GM19467 (cell line): ENCODE data around the gene LPCAT3.
A peak's percentile ranks its signal among the peaks of the same experiment; 100 is the strongest.
"Not testable (repeated sequence)": the region's sequence is repeated elsewhere in the genome, so short reads cannot be mapped to it uniquely, and the experiment has no call there.

Experiments used
- ATAC-seq: cut with Tn5 transposase; IDR thresholded peaks from one replicate; pipeline ENCODE4 v1.9.1; 2021; ENCODE audit warnings: mild to moderate bottlenecking, moderate library complexity; ENCODE audit not compliant: unreplicated experiment

Gene LPCAT3

GRCh38 chr12:7018350-7019042 lies at the start of gene LPCAT3:
LPCAT3 (minus strand) TSS chr12:7018476; CDS start chr12:7018424, 52 bp downstream.
- ATAC-seq: peak; percentile 88

GRCh38 chr12:7067096-7067495 lies 48.8 kb upstream of the LPCAT3 start:
- ATAC-seq: no peak

DNA sequence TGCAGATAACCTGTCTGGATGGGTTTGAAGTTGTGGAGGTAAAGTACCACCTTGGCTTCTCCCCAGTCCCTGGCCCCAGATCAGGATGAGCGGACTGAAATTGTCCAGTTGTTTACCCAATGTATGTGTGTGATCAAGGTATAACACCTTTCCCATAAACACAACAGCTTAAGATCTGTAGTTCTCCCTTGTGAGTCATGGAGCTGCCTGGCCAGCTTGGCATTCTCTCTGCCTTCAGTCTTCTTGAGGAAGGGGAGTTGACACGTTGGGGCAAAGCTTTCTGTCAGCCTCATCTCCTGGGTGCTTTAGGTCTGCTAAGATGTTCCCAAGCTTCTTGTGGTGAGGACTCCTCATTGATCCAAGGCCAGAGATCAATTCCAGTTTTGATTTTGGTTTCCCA lies 48.3 kb upstream of the LPCAT3 start:
- ATAC-seq: no peak

DNA sequence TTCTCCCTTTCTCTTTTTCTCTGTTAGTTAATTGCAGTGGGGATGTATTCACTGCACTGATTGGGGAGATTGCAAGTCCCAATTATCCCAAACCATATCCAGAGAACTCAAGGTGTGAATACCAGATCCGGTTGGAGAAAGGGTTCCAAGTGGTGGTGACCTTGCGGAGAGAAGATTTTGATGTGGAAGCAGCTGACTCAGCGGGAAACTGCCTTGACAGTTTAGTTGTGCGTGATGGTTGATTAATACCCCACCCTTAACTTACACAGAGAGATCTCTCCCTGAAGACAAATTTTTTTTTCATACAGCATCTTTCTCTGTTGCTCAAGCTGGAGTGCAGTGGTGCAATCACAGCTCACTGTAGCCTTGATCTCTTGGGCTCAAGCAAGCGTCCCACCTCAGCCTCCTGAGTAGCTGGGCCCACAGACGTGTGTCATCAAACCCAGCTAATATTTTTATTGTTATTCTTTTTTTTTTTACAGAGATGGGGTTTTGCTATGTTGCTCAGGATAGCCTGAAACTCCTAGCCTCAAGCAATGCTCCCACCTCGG lies 46.9 kb upstream of the LPCAT3 start:
- no peak for ATAC-seq

DNA sequence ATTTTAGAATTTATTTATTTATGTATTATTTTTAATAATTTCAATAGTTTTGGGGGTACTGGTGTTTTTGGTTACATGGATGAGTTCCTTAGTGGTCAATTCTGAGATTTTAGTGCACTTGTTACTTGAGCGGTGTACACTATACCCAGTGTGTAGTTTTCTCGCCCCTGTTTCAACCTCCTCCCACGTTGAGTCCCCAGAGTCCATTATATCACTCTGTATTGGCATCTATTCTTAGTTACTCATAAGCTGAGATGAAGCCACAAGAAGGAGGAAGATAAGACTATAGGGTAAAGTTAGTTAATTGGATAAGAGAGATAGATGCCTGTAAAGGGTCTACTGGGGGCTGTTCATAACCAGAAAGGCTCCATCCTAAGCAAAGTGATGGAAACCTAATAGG lies 46.2 kb upstream of the LPCAT3 start:
- ATAC-seq: no peak

- ATAC-seq: no peak
Measured at GRCh38 chr12:7061596-7061995, 43.3 kb upstream of the LPCAT3 start.

DNA sequence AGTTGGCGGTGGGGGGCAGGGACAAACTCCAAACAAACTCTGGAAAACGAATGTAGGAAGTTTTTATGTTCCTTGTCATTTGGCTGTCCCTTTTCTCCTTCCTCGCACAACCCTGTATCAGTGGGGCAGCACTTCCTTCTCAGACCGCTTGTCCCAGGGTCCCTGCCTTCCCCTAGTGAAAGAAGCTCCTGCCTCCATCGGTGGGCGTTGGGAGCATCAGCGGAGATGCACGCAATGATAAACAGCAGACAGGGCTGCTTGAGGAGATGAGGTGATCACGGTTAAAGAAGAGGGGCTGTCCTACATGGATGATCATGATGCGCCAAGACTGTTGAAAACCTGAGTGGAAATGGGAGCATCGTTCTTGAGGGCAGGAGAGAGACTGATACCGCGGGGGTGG lies 42.9 kb upstream of the LPCAT3 start:
- ATAC-seq: no peak

GRCh38 chr12:7060353-7060954 lies 42.2 kb upstream of the LPCAT3 start, which contains the start of gene C1S:
C1S (plus strand) TSS chr12:7060718; CDS start chr12:7061913, 1,195 bp downstream.
- ATAC-seq: no peak

DNA sequence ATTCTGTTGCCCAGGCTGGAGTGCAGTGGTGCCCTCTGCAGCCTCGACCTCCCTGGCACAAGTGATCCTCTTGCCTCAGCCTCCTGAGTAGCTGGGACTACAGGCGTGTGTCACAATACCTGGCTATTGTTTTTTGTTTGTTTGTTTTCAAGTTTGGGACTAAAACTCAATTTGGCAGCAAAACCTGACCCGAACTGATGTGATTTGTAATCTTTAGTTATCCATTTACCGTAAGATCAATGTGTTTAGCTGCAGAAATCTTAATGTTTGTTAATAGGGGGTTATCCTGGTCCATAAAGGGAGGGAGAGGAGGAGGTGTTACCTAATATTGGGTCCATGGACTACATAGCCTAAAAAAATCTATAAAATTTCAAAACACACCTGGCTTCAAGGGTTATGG lies 41.5 kb upstream of the LPCAT3 start:
- no peak for ATAC-seq

GRCh38 chr12:7058850-7059395 lies 40.6 kb upstream of the LPCAT3 start:
- no peak for ATAC-seq

DNA sequence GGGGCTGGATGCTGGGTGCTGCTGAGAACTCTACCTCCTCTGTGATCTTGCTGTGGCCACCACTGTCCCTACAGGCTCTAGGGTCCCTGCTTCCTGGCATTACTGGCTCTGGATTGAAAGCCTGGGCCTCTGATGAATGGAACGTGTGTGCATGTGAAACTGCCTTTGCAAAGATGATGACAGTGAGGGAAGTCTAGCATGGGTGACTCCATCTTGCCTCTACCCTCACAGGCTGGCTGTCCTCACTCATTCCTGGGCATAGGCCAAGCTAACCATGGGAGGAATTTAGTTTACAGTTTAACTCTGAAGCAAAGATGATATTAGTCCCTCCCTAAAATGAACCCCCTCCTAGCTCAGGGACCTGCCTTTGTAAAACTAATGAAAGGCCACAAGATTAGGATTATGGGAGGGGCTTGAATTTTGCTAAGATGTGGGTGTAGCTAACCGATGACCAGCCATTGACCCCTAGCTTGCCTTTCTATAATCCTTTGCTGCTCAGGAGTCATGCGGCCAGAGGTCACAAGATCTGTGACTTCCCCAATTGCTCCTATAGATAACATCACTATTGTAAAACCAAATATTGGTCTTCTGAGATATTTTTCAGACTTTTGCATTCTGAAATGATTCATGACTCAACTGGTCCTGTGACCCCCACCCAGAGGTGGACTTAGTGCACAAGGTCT lies 40.0 kb upstream of the LPCAT3 start:
- no peak for ATAC-seq

DNA sequence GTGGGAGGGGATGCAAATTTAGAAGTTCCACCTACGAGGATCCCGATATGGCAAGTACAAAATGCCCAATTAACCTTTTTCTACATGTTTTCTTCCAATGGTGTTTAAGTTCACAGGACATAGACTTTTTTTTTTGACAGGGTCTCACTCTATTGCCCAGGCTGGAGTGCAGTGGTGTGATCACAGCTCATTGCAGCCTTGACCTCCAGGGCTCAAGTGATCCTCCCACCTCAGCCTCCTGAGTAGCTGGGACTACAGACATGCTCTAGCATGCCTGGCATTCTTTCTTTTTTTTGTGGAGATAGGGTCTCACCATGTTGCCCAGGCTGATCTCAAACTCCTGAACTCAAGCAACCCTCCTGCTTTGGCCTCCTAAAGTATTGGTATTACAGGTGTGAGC lies 37.5 kb upstream of the LPCAT3 start:
- not testable (repeated sequence) for ATAC-seq

- ATAC-seq: no peak
Measured at GRCh38 chr12:7054925-7055324, 36.6 kb upstream of the LPCAT3 start.

- ATAC-seq: not testable (repeated sequence)
Measured at GRCh38 chr12:7049973-7050372, 31.7 kb upstream of the LPCAT3 start.

DNA sequence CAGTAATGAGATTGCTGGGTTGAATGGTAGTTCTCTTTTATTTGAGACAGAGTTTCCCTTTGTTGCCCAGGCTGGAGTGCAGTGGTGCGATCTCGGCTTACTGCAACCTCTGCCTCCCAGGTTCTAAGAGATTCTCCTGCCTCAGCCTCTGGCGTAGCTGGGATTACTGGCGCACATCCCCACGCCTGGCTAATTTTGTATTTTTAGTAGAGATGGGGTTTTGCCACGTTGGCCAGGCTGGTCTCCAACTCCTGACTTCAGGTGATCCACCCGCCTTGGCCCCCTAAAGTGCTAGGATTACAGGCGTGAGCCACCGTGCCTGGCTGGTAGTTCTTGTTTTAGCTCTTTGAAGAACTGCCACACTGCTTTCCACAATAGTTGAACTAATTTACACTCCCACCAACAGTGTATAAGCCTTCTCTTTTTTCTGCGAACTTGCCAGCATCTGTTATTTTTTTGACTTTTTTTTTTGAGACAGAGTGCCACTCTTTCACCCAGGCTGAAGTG lies 31.2 kb upstream of the LPCAT3 start:
- ATAC-seq: not testable (repeated sequence)

- ATAC-seq: no peak
Measured at GRCh38 chr12:7047306-7047705, 29.0 kb upstream of the LPCAT3 start.

DNA sequence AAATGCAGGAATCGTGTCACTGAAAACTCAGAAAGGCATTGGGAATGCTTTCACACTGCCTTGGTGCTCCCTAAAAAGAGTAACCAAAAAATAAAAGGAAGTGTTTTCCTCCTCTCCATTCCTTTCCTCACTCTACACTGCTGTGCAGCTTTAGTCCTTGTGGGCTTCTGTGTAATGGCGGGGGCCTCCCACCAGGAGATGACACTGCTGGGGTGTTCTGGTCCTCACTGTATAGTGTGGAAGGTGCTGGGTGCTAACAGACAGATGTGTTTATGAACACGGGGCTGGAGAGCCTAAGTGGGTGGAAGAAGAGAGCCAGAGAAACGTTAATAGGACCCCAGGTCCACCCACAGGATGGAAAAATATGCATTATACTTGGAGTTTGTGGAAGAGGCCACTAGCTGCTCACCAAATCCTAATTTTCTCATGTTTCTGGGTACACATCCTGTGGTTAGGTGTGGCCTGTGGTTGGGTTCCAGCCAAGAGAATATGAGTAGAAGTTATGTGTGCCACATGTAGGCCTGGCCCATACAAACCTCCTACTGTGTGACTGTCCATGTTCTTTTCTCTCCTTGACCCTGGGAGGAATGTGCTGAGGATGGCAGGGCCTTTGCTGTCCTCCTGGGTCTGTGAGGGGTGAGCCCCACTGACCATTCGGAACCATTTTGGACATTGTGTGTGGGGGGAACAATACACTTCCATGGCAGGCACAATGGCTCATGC lies 28.3 kb upstream of the LPCAT3 start:
- ATAC-seq: no peak

DNA sequence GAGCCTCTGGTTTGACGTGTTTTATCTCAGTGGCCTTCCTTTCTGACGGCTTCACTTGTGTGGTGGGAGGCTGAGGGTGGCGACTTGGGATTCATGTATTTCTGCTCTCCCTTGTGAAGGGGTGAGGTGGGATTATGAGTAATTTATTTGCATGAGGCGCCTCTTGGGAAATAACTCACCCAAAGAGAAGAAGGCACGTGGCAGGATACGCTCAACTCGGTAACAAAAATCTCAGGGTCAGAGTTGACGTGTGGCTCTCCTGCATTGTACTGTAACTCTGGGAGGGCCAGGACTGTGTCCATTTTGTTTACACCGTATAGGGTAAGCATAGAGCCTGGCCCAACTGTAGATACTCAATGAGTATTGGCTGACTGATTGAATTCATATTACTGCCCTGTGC lies 27.6 kb upstream of the LPCAT3 start:
- no peak for ATAC-seq

GRCh38 chr12:7042842-7043241 lies 24.6 kb upstream of the LPCAT3 start:
- ATAC-seq: no peak

DNA sequence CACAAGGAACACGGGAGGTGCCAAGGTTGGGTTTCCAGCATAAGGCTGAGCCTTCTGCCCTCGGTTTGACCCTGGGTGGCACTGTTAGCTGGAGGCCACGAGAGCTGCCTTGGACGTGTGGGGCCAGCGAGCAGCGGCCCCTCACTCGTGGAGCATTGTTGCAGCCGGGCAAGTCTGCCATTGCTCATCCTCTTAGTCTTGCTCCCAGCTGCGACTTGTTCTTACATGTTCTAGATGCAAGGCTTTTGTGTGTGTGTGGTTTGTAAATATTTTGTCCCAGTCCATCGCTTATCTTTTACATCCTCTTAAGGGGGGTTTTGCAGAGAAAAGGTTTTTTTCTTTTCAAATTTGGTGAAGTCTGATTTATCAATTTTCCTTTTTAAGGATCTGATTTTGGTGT lies 21.1 kb upstream of the LPCAT3 start:
- ATAC-seq: no peak

- ATAC-seq: no peak
Measured at GRCh38 chr12:7038591-7038990, 20.3 kb upstream of the LPCAT3 start.
